Measurements from ENCODE around the gene NTS.

Gene NTS

GRCh38 chr12:85874031-85874461 is at the start of gene NTS:
NTS (plus strand) TSS chr12:85874295; CDS start chr12:85874404, 109 bp downstream.
- DNase-seq (ENCODE audit: low spot score) = no peak

GRCh38 chr12:85825746-85826145 is 48.3 kb upstream of the NTS start:
- no peak for DNase-seq (ENCODE audit: low spot score)

GRCh38 chr12:85828576-85828975 is 45.5 kb upstream of the NTS start:
- DNase-seq (ENCODE audit: low spot score) = no peak

- DNase-seq (ENCODE audit: low spot score) = no peak
Measured at GRCh38 chr12:85829391-85829790, 44.7 kb upstream of the NTS start.

- DNase-seq (ENCODE audit: low spot score) = no peak
Measured at GRCh38 chr12:85831327-85831990, 42.6 kb upstream of the NTS start.

GRCh38 chr12:85833579-85833978 is 40.5 kb upstream of the NTS start:
- no peak for DNase-seq (ENCODE audit: low spot score)

GRCh38 chr12:85834378-85834777 is 39.7 kb upstream of the NTS start:
- DNase-seq (ENCODE audit: low spot score) = no peak

GRCh38 chr12:85835426-85836196 is 38.5 kb upstream of the NTS start:
- no peak for DNase-seq (ENCODE audit: low spot score)

GRCh38 chr12:85836197-85837090 is 37.7 kb upstream of the NTS start, which contains the start of gene RASSF9:
RASSF9 (minus strand) TSS chr12:85836409; CDS start chr12:85836201, 208 bp downstream.
- no peak for DNase-seq (ENCODE audit: low spot score)

- no peak for DNase-seq (ENCODE audit: low spot score)
Measured at GRCh38 chr12:85843606-85844310, 30.3 kb upstream of the NTS start.

GRCh38 chr12:85849344-85849743 is 24.8 kb upstream of the NTS start:
- DNase-seq (ENCODE audit: low spot score) = no peak

GRCh38 chr12:85855305-85855704 is 18.8 kb upstream of the NTS start:
- no peak for DNase-seq (ENCODE audit: low spot score)

GRCh38 chr12:85856966-85857365 is 17.1 kb upstream of the NTS start:
- no peak for DNase-seq (ENCODE audit: low spot score)

GRCh38 chr12:85865890-85866289 is 8.2 kb upstream of the NTS start:
- peak; percentile 61 for DNase-seq (ENCODE audit: low spot score)

GRCh38 chr12:85866986-85867776 is 6.9 kb upstream of the NTS start:
- DNase-seq (ENCODE audit: low spot score) = no peak

GRCh38 chr12:85872497-85873091 is 1.5 kb upstream of the NTS start:
- no peak for DNase-seq (ENCODE audit: low spot score)

GRCh38 chr12:85877459-85877858 is 3.4 kb downstream of the NTS start:
- DNase-seq (ENCODE audit: low spot score) = no peak

- no peak for DNase-seq (ENCODE audit: low spot score)
Measured at GRCh38 chr12:85883763-85884162, 9.7 kb downstream of the NTS start.

GRCh38 chr12:85894653-85895052 is 20.6 kb downstream of the NTS start:
- no peak for DNase-seq (ENCODE audit: low spot score)

GRCh38 chr12:85920324-85920947 is 46.3 kb downstream of the NTS start:
- DNase-seq (ENCODE audit: low spot score) = no peak

Data from ecto neural progenitor cell (in vitro differentiated cells).